Measurements from ENCODE around the gene STT3A.

STT3A gene

GRCh38 chr11:125591649-125592304 lies 875 bp upstream of the STT3A start:
- DNase-seq = peak; percentile 53

DNA sequence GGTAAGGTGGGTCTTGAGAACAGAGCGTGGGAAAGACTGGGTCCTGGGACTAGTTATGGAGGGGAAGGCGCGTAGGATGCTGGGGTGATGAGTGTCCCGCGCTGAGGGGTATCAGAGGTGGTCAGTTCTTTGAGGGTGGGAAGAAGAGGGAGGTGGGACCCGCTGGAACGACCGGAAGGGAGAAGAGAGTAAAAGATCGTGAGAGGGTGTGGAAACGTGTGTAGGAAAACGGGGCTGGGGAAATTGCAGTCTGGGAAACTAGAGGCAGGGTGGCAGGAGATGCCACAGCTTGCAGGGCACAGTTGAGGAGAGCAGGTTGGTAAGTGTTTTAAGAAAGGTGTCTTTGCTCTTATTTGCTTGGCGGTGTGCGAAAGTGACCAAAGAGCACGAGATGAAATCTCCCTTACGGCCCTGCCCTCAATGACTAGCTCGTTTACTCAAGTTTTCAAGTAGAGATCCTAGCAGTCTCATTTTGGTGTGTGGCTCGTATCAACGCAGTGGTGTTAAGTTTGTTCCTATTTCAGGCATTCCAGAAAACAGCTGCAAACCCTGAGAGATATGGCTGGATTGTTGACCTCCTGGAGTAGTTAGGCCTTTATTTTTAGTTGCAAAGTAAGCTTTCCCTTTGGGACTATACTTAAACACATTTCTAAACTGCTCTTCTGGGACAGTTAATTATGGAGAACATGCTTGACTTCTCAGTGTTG lies 615 bp downstream of the STT3A start:
- no peak for DNase-seq

GRCh38 chr11:125594958-125595357 lies 2.3 kb downstream of the STT3A start:
- no peak for DNase-seq

DNA sequence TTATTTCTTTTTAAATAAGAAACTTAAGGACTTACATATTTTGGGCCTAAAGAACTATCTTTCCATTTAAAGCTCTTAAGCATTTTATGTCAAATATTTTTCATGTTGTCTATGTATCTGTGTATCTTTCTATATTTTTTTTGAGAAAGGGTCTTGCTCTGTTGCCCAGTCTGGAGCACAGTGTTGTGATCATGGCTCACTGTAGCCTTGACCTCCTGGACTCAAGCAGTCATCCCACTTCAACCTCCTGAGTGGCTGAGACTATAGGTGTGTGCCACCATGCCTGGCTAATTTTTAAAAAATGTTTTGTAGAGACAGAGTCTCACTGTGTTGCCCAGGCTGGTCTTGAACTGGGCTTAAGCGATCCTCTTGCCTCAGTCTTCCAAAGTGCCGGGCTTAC lies 8.0 kb downstream of the STT3A start:
- no peak for DNase-seq

DNA sequence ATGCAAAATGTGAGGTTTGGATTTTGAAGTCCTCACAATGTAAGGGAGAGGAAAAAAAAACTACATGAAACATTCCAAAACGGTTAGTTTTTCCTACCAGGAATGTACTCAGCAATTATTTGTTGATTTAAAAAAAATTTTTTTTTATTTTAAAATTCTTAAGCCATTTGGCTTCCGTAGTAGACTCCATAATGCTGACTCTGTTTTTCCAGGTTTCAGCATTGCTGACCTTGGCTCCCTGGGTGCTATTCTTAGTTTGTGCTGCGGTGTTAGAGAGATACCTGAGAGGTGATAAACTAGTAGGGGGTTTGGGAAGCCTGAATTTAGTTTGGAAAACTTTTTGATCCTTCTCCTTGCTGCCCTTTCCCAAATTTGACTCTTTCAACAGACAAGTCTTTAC lies 10.6 kb downstream of the STT3A start:
- no peak for DNase-seq

GRCh38 chr11:125605417-125605816 lies 12.8 kb downstream of the STT3A start:
- DNase-seq = no peak

DNA sequence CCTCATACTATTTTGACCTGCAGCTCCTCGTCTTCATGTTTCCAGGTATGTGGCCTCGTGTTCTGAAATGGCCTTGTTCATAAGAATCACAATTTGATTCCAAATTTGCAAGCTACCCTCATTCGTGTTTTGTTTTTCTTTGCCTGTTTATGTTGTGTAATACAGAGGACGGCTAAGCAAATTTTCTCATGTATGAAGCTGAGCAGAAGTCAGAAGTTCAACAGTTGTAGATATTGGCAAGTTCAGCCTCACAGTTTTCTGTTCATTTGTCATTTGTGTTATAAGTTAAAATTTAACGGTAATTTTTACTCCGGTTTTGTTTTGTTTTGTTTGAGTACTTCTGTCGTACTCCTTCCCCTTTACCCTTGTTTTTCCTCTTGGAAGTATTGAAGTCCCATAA lies 16.9 kb downstream of the STT3A start:
- DNase-seq = no peak

GRCh38 chr11:125618383-125618782 lies 25.7 kb downstream of the STT3A start:
- DNase-seq = no peak

- no peak for DNase-seq
These were observed 29.3 kb downstream of the STT3A start for GRCh38 chr11:125621995-125622394.

GRCh38 chr11:125623064-125623463 lies 30.4 kb downstream of the STT3A start:
- DNase-seq = no peak

- no peak for DNase-seq
These were observed 32.1 kb downstream of the STT3A start, which contains the start of gene CHEK1 for GRCh38 chr11:125624756-125625213. Gene CHEK1 (plus strand): TSS chr11:125625163. CDS start chr11:125626769, 1,606 bp downstream.

- DNase-seq = no peak
These were observed 32.6 kb downstream of the STT3A start for GRCh38 chr11:125625225-125625629.

DNA sequence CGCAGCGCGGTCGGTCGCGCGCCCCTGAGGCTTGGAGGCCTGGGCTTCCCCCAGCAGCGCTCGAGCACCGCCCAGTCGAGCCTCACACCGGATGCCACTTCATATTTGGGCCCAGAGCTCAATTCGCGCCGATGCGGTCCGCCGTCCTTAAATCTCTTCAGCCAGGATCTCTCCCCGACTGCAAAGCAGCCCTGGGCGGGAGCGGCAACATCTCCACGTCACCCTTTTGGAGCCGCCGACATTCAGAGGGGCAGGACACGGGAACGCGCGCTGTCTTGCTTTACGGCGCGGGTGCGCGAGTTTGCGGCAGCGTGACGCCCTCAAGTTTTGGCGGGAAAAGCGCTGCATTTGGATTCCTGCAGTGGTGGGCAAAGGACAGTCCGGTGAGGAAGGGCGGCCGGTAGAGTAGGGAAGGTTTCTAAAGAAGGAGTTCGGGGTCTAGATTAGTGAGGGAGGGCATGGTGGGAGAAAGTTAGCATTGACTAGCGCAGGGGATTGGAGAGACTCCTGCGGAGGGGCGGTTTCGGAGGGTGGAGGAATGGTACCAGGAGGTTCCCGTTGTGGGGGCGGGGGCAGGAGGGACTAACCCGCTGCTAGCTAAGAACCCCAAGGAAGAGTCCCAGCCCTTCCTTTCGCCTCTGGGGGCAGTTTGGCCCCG lies 33.1 kb downstream of the STT3A start:
- DNase-seq = peak; percentile 80

DNA sequence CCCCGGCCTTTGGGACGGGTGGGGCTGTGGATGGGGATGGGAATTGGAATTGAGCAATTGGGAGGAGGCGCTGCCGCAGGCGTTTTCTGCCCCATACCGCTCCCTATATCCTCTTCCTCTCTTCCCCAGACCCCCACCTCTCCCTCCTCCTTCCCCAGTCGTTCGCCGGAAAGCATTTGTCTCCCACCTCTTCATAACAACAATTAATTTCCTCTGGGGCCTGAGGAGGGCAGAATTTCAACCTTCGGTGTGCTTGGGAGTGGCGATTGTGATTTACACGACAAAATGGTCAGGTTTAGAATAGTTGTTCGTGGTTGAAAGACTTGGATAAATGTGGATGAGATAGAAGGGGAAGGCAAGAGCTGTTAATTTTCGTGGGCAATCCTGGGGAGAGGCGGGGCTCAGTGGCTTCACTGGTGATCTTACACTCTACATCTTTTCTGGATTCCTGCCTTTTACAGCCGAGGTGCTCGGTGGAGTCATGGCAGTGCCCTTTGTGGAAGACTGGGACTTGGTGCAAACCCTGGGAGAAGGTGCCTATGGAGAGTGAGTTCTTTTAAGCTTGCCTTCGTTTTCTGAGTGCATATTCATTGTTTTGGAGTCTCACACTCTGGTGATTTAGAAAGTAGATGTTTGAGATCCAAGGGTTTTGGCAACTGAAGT lies 33.8 kb downstream of the STT3A start:
- DNase-seq = no peak

GRCh38 chr11:125627236-125627910 lies 34.7 kb downstream of the STT3A start:
- DNase-seq = no peak

DNA sequence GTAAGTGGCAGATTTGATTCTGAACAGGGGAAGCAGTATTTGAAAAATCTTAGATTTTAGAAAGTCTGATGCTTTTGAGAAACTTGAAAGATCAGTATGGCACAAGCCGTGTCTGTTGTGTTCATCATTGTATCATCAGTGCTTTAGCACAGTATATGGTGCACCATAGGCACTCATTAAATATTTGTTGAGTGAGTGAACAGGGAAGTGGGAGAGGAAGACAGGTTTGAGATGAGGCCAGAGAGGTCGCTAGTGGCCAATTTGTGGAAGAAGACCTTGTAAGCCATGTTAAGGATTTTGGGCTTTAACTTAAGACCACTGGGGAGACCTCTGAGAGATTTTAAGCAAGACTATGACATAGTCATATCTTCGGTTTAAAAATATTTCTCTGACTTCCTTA lies 45.2 kb downstream of the STT3A start:
- no peak for DNase-seq

- no peak for DNase-seq
These were observed 45.7 kb downstream of the STT3A start for GRCh38 chr11:125638315-125638714.

DNA sequence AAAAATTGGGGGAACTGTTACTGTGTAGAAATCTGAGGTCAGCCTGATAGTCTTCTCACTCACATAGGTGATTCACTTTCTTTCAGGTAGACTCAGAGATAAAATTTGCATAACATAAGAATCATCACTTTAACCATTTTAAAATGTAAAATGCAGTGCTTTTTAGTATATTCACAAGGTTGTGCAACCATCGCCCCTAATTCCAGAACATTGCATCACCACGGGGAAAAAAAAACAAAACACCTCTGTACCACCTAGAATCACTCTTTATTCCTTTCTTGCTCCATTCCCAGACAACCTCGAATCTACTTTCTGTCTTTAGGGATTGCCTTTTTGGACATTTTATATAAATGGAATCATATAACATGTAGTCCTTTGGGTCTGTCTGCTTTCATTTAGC lies 53.2 kb downstream of the STT3A start:
- no peak for DNase-seq

DNA sequence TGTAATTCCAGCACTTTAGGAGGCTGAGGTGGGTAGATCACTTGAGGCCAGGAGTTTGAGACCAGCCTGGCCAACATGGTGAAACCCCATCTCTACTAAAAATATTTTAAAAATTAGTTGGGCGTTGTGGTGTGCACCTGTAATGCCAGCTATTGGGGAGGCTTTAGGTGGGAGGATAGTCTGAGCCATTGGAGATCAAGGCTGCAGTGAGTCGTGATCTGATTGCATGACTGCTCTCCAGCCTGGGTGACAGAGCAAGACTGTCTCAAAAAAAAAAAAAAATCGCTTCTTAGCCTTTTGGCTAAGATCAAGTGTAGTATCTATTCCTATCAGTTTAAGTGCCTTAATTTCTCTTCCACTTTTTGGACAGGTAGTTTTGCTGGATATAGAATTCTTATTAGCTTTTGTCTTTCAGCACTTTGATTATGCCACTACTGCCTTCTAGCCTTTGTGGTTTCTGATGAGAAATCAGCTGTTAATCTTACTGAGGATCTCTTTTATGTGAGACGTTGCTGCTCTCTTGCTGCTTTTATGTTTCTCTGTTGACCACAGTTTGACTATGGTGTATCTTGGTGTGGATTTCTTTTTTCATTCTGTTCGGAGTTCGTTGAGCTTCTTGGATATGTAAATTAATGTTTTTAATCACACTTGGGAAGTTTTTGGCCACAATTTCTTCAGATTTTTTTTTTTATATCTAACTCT lies 57.0 kb downstream of the STT3A start:
- DNase-seq = no peak

- DNase-seq = no peak
These were observed 70.0 kb downstream of the STT3A start for GRCh38 chr11:125662689-125663088.

GRCh38 chr11:125663910-125664309 lies 71.3 kb downstream of the STT3A start:
- no peak for DNase-seq

- no peak for DNase-seq
These were observed 74.5 kb downstream of the STT3A start for GRCh38 chr11:125667151-125667550.
